NCI-H1105 (cell line): Measurements from ENCODE around the gene MAP3K2.
A peak's percentile ranks its signal among the peaks of the same experiment; 100 is the strongest.

ENCODE experiments used
- DNase-seq: peaks from one replicate; lab custom pipeline; 2025; lab: John Stamatoyannopoulos, UW

The MAP3K2 gene

GRCh38 chr2:127387655-127388422 is at the start of gene MAP3K2:
Gene MAP3K2, minus strand, starts transcription at chr2:127387975. Its CDS starts 44,846 bp downstream, at chr2:127343129.
- peak; percentile 80 for DNase-seq

GRCh38 chr2:127437056-127437455 is 49.3 kb upstream of the MAP3K2 start:
- DNase-seq = no peak

GRCh38 chr2:127434515-127434914 is 46.7 kb upstream of the MAP3K2 start:
- no peak for DNase-seq

- no peak for DNase-seq
Observed at GRCh38 chr2:127431408-127432023, 43.7 kb upstream of the MAP3K2 start.

GRCh38 chr2:127429844-127430425 is 42.2 kb upstream of the MAP3K2 start:
- DNase-seq = no peak

GRCh38 chr2:127429291-127429690 is 41.5 kb upstream of the MAP3K2 start:
- no peak for DNase-seq

GRCh38 chr2:127428815-127429109 is 41.0 kb upstream of the MAP3K2 start:
- no peak for DNase-seq

GRCh38 chr2:127428057-127428814 is 40.5 kb upstream of the MAP3K2 start:
- DNase-seq = no peak

GRCh38 chr2:127427376-127428056 is 39.7 kb upstream of the MAP3K2 start:
- no peak for DNase-seq

- DNase-seq = no peak
Observed at GRCh38 chr2:127426501-127427354, 39.0 kb upstream of the MAP3K2 start.

GRCh38 chr2:127425540-127426490 is 38.0 kb upstream of the MAP3K2 start:
- no peak for DNase-seq

GRCh38 chr2:127424598-127425520 is 37.1 kb upstream of the MAP3K2 start:
- DNase-seq = no peak

GRCh38 chr2:127423880-127424279 is 36.1 kb upstream of the MAP3K2 start:
- no peak for DNase-seq

- DNase-seq = peak; percentile 48
Observed at GRCh38 chr2:127423478-127423843, 35.7 kb upstream of the MAP3K2 start.

GRCh38 chr2:127422559-127423477 is 35.0 kb upstream of the MAP3K2 start:
- peak; percentile 32 for DNase-seq

- DNase-seq = no peak
Observed at GRCh38 chr2:127421871-127422558, 34.2 kb upstream of the MAP3K2 start.

GRCh38 chr2:127421116-127421800 is 33.5 kb upstream of the MAP3K2 start:
- DNase-seq = no peak
